ENCODE results near the gene BDKRB2.

Gene BDKRB2

GRCh38 chr14:96274543-96274942, 69.9 kb downstream of the BDKRB2 start:
- no peak for DNase-seq

GRCh38 chr14:96275177-96276112, 70.8 kb downstream of the BDKRB2 start:
- DNase-seq, result peak; percentile 78

GRCh38 chr14:96277890-96278289, 73.3 kb downstream of the BDKRB2 start:
- no peak for DNase-seq

- DNase-seq, result no peak
Measured at GRCh38 chr14:96279564-96279963, 74.9 kb downstream of the BDKRB2 start.

- no peak for DNase-seq
Measured at GRCh38 chr14:96280104-96280503, 75.5 kb downstream of the BDKRB2 start.

- peak; percentile 27 for DNase-seq
Measured at GRCh38 chr14:96281486-96281885, 76.8 kb downstream of the BDKRB2 start.

GRCh38 chr14:96284008-96284407, 79.4 kb downstream of the BDKRB2 start:
- DNase-seq, result no peak

GRCh38 chr14:96284430-96284829, 79.8 kb downstream of the BDKRB2 start:
- DNase-seq, result no peak

- no peak for DNase-seq
Measured at GRCh38 chr14:96285667-96286066, 81.0 kb downstream of the BDKRB2 start.

- no peak for DNase-seq
Measured at GRCh38 chr14:96286251-96286650, 81.6 kb downstream of the BDKRB2 start.

GRCh38 chr14:96287856-96288255, 83.2 kb downstream of the BDKRB2 start:
- DNase-seq, result no peak
